Measurements from ENCODE around the gene UNKL.

Gene UNKL

GRCh38 chr16:1344499-1344898, 70.0 kb downstream of the UNKL start:
- Histone ChIP-seq H3K4me3 (ENCODE audit: low read length) (no peak overlapping the region), H3K9ac (ENCODE audit: low read length) (no peak overlapping the region), H3K27me3 (ENCODE audit: control insufficient read depth, insufficient read depth, low read length) (peaks cover 20% of the 10 kb centered on the region), H3K36me3 (ENCODE audit: control insufficient read depth, low read depth, low read length) (peaks cover 8% of the 10 kb centered on the region), H3K27ac (ENCODE audit: low read length) (no peak overlapping the region), H3K4me1 (ENCODE audit: control insufficient read depth, low read depth, low read length) (no peaks in the 10 kb centered on the region), H3K9me3 (ENCODE audit: control insufficient read depth, low read depth, low read length) (no peaks in the 10 kb centered on the region)

GRCh38 chr16:1343428-1344242, 70.9 kb downstream of the UNKL start:
- Histone ChIP-seq H3K36me3 (ENCODE audit: control insufficient read depth, low read depth, low read length) (peaks cover 2% of the 10 kb centered on the region), H3K9me3 (ENCODE audit: control insufficient read depth, low read depth, low read length) (no peaks in the 10 kb centered on the region), H3K27ac (ENCODE audit: low read length) (no peak overlapping the region), H3K4me1 (ENCODE audit: control insufficient read depth, low read depth, low read length) (no peaks in the 10 kb centered on the region), H3K4me3 (ENCODE audit: low read length) (peak overlapping the region; percentile 56), H3K9ac (ENCODE audit: low read length) (no peak overlapping the region), H3K27me3 (ENCODE audit: control insufficient read depth, insufficient read depth, low read length) (peaks cover 20% of the 10 kb centered on the region)

- no peak overlapping the region for H3K9ac ChIP-seq (ENCODE audit: low read length)
- H3K4me3 ChIP-seq (ENCODE audit: low read length): peak overlapping the region; percentile 56
- no peaks in the 10 kb centered on the region for H3K36me3 ChIP-seq (ENCODE audit: control insufficient read depth, low read depth, low read length)
- no peak overlapping the region for H3K27ac ChIP-seq (ENCODE audit: low read length)
- H3K9me3 ChIP-seq (ENCODE audit: control insufficient read depth, low read depth, low read length): no peaks in the 10 kb centered on the region
- peaks cover 20% of the 10 kb centered on the region for H3K27me3 ChIP-seq (ENCODE audit: control insufficient read depth, insufficient read depth, low read length)
- no peaks in the 10 kb centered on the region for H3K4me1 ChIP-seq (ENCODE audit: control insufficient read depth, low read depth, low read length)
Observed at GRCh38 chr16:1342526-1343427, 71.7 kb downstream of the UNKL start.

- Histone ChIP-seq H3K4me3 (ENCODE audit: low read length) (no peak overlapping the region), H3K9ac (ENCODE audit: low read length) (no peak overlapping the region), H3K4me1 (ENCODE audit: control insufficient read depth, low read depth, low read length) (no peaks in the 10 kb centered on the region), H3K27ac (ENCODE audit: low read length) (no peak overlapping the region), H3K27me3 (ENCODE audit: control insufficient read depth, insufficient read depth, low read length) (peaks cover 21% of the 10 kb centered on the region), H3K36me3 (ENCODE audit: control insufficient read depth, low read depth, low read length) (no peaks in the 10 kb centered on the region), H3K9me3 (ENCODE audit: control insufficient read depth, low read depth, low read length) (no peaks in the 10 kb centered on the region)
Observed at GRCh38 chr16:1341495-1342420, 72.7 kb downstream of the UNKL start.

GRCh38 chr16:1340730-1341494, 73.6 kb downstream of the UNKL start:
- Histone ChIP-seq H3K9ac (ENCODE audit: low read length) (no peak overlapping the region), H3K36me3 (ENCODE audit: control insufficient read depth, low read depth, low read length) (no peaks in the 10 kb centered on the region), H3K27ac (ENCODE audit: low read length) (no peak overlapping the region), H3K27me3 (ENCODE audit: control insufficient read depth, insufficient read depth, low read length) (peaks cover 30% of the 10 kb centered on the region), H3K4me3 (ENCODE audit: low read length) (no peak overlapping the region), H3K4me1 (ENCODE audit: control insufficient read depth, low read depth, low read length) (no peaks in the 10 kb centered on the region), H3K9me3 (ENCODE audit: control insufficient read depth, low read depth, low read length) (no peaks in the 10 kb centered on the region)

- H3K27ac ChIP-seq (ENCODE audit: low read length): no peak overlapping the region
- no peaks in the 10 kb centered on the region for H3K36me3 ChIP-seq (ENCODE audit: control insufficient read depth, low read depth, low read length)
- peaks cover 41% of the 10 kb centered on the region for H3K27me3 ChIP-seq (ENCODE audit: control insufficient read depth, insufficient read depth, low read length)
- H3K4me1 ChIP-seq (ENCODE audit: control insufficient read depth, low read depth, low read length): no peaks in the 10 kb centered on the region
- no peak overlapping the region for H3K4me3 ChIP-seq (ENCODE audit: low read length)
- H3K9me3 ChIP-seq (ENCODE audit: control insufficient read depth, low read depth, low read length): no peaks in the 10 kb centered on the region
- no peak overlapping the region for H3K9ac ChIP-seq (ENCODE audit: low read length)
Observed at GRCh38 chr16:1338855-1339675, 75.4 kb downstream of the UNKL start.

- H3K4me3 ChIP-seq (ENCODE audit: low read length): no peak overlapping the region
- no peak overlapping the region for H3K9ac ChIP-seq (ENCODE audit: low read length)
- H3K4me1 ChIP-seq (ENCODE audit: control insufficient read depth, low read depth, low read length): no peaks in the 10 kb centered on the region
- H3K36me3 ChIP-seq (ENCODE audit: control insufficient read depth, low read depth, low read length): no peaks in the 10 kb centered on the region
- no peak overlapping the region for H3K27ac ChIP-seq (ENCODE audit: low read length)
- H3K27me3 ChIP-seq (ENCODE audit: control insufficient read depth, insufficient read depth, low read length): peaks cover 41% of the 10 kb centered on the region
- H3K9me3 ChIP-seq (ENCODE audit: control insufficient read depth, low read depth, low read length): no peaks in the 10 kb centered on the region
Observed at GRCh38 chr16:1338119-1338730, 76.3 kb downstream of the UNKL start.

GRCh38 chr16:1337486-1337885, 77.0 kb downstream of the UNKL start:
- H3K9me3 ChIP-seq (ENCODE audit: control insufficient read depth, low read depth, low read length): no peaks in the 10 kb centered on the region
- no peaks in the 10 kb centered on the region for H3K4me1 ChIP-seq (ENCODE audit: control insufficient read depth, low read depth, low read length)
- H3K27me3 ChIP-seq (ENCODE audit: control insufficient read depth, insufficient read depth, low read length): peaks cover 49% of the 10 kb centered on the region

GRCh38 chr16:1336619-1337018, 77.9 kb downstream of the UNKL start:
- Histone ChIP-seq H3K9ac (ENCODE audit: low read length) (no peak overlapping the region), H3K4me1 (ENCODE audit: control insufficient read depth, low read depth, low read length) (peaks cover 4% of the 10 kb centered on the region), H3K4me3 (ENCODE audit: low read length) (no peak overlapping the region), H3K36me3 (ENCODE audit: control insufficient read depth, low read depth, low read length) (no peaks in the 10 kb centered on the region), H3K27ac (ENCODE audit: low read length) (no peak overlapping the region), H3K9me3 (ENCODE audit: control insufficient read depth, low read depth, low read length) (no peaks in the 10 kb centered on the region), H3K27me3 (ENCODE audit: control insufficient read depth, insufficient read depth, low read length) (peaks cover 51% of the 10 kb centered on the region)

More at GRCh38 chr16:1337486-1337885, 77.0 kb downstream of the UNKL start:
- Histone ChIP-seq H3K36me3 (ENCODE audit: control insufficient read depth, low read depth, low read length) (no peaks in the 10 kb centered on the region), H3K9ac (ENCODE audit: low read length) (no peak overlapping the region), H3K4me3 (ENCODE audit: low read length) (no peak overlapping the region), H3K27ac (ENCODE audit: low read length) (no peak overlapping the region)

GRCh38 chr16:1335996-1336395, 78.5 kb downstream of the UNKL start:
- Histone ChIP-seq H3K9me3 (ENCODE audit: control insufficient read depth, low read depth, low read length) (no peaks in the 10 kb centered on the region), H3K4me1 (ENCODE audit: control insufficient read depth, low read depth, low read length) (peaks cover 9% of the 10 kb centered on the region), H3K27me3 (ENCODE audit: control insufficient read depth, insufficient read depth, low read length) (peaks cover 56% of the 10 kb centered on the region), H3K4me3 (ENCODE audit: low read length) (no peak overlapping the region), H3K9ac (ENCODE audit: low read length) (no peak overlapping the region), H3K36me3 (ENCODE audit: control insufficient read depth, low read depth, low read length) (no peaks in the 10 kb centered on the region), H3K27ac (ENCODE audit: low read length) (no peak overlapping the region)
